SK-N-SH (cell line): ENCODE data around the gene NT5DC3.

Experiments used
- EP300 ChIP-seq, 2 experiments: IDR thresholded peaks; 2 replicates each; pipeline versions ENCODE4 v1.4.0 to v1.6.1; 2012; ENCODE audit warnings: borderline replicate concordance in 1 of 2, low read depth in 1 of 2, low read length in 1 of 2
- EZH2phosphoT487 ChIP-seq: fragments of 200-600 bp; sonication (generic); IDR thresholded peaks from 2 replicates; pipeline ENCODE4 v1.6.1; 2017; ENCODE audit warnings: low read depth, mixed run types, mild to moderate bottlenecking, antibody characterized with exemption, moderate library complexity, borderline replicate concordance
- FOSL2 ChIP-seq: IDR thresholded peaks from 2 replicates; pipeline ENCODE4 v1.4.0; 2012; ENCODE audit warnings: low read depth, mild to moderate bottlenecking, moderate library complexity, borderline replicate concordance
- MEF2A ChIP-seq: IDR thresholded peaks from 2 replicates; pipeline ENCODE4 v1.4.0; 2012; ENCODE audit warnings: low read depth, borderline replicate concordance
- POLR2AphosphoS5 ChIP-seq: IDR thresholded peaks from 2 replicates; pipeline ENCODE4 v1.6.1; 2012; ENCODE audit warnings: low read depth, low read length
- TAF1 ChIP-seq: IDR thresholded peaks from 2 replicates; pipeline ENCODE4 v1.6.1; 2012; ENCODE audit warnings: low read depth, mild to moderate bottlenecking, low read length, moderate library complexity, borderline replicate concordance
- YY1 ChIP-seq: IDR thresholded peaks from 2 replicates; pipeline ENCODE4 v1.4.0; 2012; ENCODE audit warnings: low read depth, mild to moderate bottlenecking
- TF ChIP-seq, protein P1 (sequence below): fragments of 200-600 bp; sonication (generic); IDR thresholded peaks from 2 replicates; pipeline ENCODE4 v1.6.1; 2017; ENCODE audit warnings: antibody characterized with exemption, mild to moderate bottlenecking, moderate library complexity
- TF ChIP-seq, protein P2 (sequence below): IDR thresholded peaks from 2 replicates; pipeline ENCODE4 v1.6.1; 2012; ENCODE audit warnings: mild to moderate bottlenecking, low read depth, low read length, moderate library complexity
- TF ChIP-seq, protein P3 (sequence below): fragments of 150-350 bp; IDR thresholded peaks from 2 replicates; pipeline ENCODE4 v1.6.1; 2017; ENCODE audit warnings: antibody characterized with exemption, low read length, low read depth, borderline replicate concordance

DNA sequence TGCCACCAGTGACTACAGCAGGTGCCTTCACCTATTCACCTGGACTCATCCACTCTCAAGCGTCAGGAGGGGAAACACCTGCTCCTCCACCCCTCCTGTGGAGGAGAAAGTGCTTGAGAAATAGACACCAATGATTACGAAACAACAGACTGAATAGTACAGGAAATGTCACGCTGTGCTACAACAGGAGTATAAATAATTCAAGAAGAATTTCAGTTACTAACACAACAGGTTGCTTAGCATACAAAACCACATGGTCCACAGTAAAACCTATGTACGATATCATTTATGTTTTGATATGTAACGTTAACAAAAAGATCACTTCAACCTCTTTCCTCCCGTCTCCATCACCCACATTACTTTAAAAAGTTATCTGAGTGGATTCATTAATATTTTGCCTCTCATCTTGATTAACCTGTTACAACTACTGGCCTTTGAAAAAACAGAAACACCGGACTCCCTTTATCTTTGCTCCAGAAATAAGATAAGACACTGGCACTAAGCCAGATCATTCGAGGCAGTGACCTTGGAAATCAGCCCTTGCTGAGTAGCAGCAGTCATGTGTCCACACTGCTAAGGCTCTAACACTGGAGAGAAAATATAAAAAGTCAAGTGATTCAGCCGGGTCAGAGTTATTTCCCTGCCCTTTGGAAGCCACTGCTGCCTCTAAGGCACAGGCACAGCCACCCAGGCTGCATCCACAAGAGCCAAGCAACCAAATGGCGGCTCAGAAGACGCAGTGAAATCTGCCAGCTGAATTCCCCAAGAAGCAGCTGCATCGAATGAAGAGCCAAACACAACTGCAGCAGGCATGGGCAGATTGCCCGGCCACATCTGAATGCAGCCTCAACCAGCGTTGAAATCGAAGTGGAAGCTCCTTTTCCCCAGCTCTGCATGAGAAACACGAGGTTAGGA is 40.9 kb downstream of the NT5DC3 start:
- TF ChIP-seq, protein P1, sequence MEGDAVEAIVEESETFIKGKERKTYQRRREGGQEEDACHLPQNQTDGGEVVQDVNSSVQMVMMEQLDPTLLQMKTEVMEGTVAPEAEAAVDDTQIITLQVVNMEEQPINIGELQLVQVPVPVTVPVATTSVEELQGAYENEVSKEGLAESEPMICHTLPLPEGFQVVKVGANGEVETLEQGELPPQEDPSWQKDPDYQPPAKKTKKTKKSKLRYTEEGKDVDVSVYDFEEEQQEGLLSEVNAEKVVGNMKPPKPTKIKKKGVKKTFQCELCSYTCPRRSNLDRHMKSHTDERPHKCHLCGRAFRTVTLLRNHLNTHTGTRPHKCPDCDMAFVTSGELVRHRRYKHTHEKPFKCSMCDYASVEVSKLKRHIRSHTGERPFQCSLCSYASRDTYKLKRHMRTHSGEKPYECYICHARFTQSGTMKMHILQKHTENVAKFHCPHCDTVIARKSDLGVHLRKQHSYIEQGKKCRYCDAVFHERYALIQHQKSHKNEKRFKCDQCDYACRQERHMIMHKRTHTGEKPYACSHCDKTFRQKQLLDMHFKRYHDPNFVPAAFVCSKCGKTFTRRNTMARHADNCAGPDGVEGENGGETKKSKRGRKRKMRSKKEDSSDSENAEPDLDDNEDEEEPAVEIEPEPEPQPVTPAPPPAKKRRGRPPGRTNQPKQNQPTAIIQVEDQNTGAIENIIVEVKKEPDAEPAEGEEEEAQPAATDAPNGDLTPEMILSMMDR: no peak
- TF ChIP-seq POLR2AphosphoS5 (no peak), MEF2A (no peak), YY1 (no peak), TAF1 (no peak), EP300 (IDR thresholded peaks at IDR 0.05; ENCODE audit: borderline replicate concordance in 1 of 2, low read depth in 1 of 2, low read length in 1 of 2) (no peak), FOSL2 (no peak), EZH2phosphoT487 (no peak)
- TF ChIP-seq, protein P2, sequence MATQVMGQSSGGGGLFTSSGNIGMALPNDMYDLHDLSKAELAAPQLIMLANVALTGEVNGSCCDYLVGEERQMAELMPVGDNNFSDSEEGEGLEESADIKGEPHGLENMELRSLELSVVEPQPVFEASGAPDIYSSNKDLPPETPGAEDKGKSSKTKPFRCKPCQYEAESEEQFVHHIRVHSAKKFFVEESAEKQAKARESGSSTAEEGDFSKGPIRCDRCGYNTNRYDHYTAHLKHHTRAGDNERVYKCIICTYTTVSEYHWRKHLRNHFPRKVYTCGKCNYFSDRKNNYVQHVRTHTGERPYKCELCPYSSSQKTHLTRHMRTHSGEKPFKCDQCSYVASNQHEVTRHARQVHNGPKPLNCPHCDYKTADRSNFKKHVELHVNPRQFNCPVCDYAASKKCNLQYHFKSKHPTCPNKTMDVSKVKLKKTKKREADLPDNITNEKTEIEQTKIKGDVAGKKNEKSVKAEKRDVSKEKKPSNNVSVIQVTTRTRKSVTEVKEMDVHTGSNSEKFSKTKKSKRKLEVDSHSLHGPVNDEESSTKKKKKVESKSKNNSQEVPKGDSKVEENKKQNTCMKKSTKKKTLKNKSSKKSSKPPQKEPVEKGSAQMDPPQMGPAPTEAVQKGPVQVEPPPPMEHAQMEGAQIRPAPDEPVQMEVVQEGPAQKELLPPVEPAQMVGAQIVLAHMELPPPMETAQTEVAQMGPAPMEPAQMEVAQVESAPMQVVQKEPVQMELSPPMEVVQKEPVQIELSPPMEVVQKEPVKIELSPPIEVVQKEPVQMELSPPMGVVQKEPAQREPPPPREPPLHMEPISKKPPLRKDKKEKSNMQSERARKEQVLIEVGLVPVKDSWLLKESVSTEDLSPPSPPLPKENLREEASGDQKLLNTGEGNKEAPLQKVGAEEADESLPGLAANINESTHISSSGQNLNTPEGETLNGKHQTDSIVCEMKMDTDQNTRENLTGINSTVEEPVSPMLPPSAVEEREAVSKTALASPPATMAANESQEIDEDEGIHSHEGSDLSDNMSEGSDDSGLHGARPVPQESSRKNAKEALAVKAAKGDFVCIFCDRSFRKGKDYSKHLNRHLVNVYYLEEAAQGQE: no peak
- TF ChIP-seq, protein P3, sequence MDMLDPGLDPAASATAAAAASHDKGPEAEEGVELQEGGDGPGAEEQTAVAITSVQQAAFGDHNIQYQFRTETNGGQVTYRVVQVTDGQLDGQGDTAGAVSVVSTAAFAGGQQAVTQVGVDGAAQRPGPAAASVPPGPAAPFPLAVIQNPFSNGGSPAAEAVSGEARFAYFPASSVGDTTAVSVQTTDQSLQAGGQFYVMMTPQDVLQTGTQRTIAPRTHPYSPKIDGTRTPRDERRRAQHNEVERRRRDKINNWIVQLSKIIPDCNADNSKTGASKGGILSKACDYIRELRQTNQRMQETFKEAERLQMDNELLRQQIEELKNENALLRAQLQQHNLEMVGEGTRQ: no peak
